Measurements from ENCODE around the gene NOTUM. TPM values are rescaled to one million over a fixed set of nuclear protein-coding genes. Genes with fewer than 3 reads are reported as not detected.

The NOTUM gene
- total and polyA plus RNA-seq, 2 experiments from 2014 or later = 0.29 to 1.6 TPM

GRCh38 chr17:81976332-81977210, 15.6 kb upstream of the NOTUM start:
- H3K36me3 ChIP-seq (ENCODE audit: insufficient read depth) = peaks cover 4% of the 10 kb centered on the region; the same call in 1 of the 2 replicates
- peak; percentile 48 for ATAC-seq
- Mint-ChIP-seq H3K27ac (peak overlapping the region; percentile 88; the same call in 1 of the 2 replicates), H3K4me3 (peak overlapping the region; percentile 89), H3K9me3 (peaks cover 23% of the 10 kb centered on the region), H3K36me3 (ENCODE audit: low read depth) (peaks cover 30% of the 10 kb centered on the region), H3K27me3 (ENCODE audit: insufficient read depth, low read depth, poor library complexity) (peaks cover 33% of the 10 kb centered on the region), H3K4me1 (peaks cover 6% of the 10 kb centered on the region; the same call in 2 of the 3 replicates)
- no peaks in the 10 kb centered on the region for H3K4me1 ChIP-seq (ENCODE audit: insufficient read depth)
- H4K20me1 ChIP-seq (replicated peaks; ENCODE audit: insufficient read depth) = no peaks in the 10 kb centered on the region; the same call in 1 of the 2 replicates
- peak; percentile 77 for DNase-seq (ENCODE audit: low spot score)
- H2AFZ ChIP-seq = peak overlapping the region; percentile 80
- TF ChIP-seq STAT1 (IDR thresholded peaks at IDR 0.05; ENCODE audit: unreplicated experiment) (no peak), ETS1 (IDR thresholded peaks at IDR 0.05) (no peak), CTCF (conservative IDR thresholded peaks at IDR 0.05; ENCODE audit: low read depth in 2 of 2) (no peak), NANOG (IDR thresholded peaks at IDR 0.05; ENCODE audit: borderline replicate concordance) (no peak), EZH2phosphoT487 (IDR thresholded peaks at IDR 0.05; ENCODE audit: unreplicated experiment) (no peak), JUNB (IDR thresholded peaks at IDR 0.05; ENCODE audit: unreplicated experiment) (no peak), REST (IDR thresholded peaks at IDR 0.05; ENCODE audit: unreplicated experiment) (no peak), EZH2 (IDR thresholded peaks at IDR 0.05; ENCODE audit: low read depth, unreplicated experiment) (no peak), CREB1 (CRISPR knock-in tag; IDR thresholded peaks at IDR 0.05; ENCODE audit: low read depth) (no peak), ZNF114 (CRISPR knock-in tag; IDR thresholded peaks at IDR 0.05) (no peak), ZNF331 (CRISPR knock-in tag; IDR thresholded peaks at IDR 0.05; ENCODE audit: low read depth) (no peak), ZNF462 (CRISPR knock-in tag; IDR thresholded peaks at IDR 0.05) (no peak), POLR2AphosphoS5 (IDR thresholded peaks at IDR 0.05; ENCODE audit: low read depth) (no peak)
- H3K79me2 ChIP-seq (replicated peaks; ENCODE audit: insufficient read depth) = peaks cover 9% of the 10 kb centered on the region
- peaks cover 31% of the 10 kb centered on the region for H3K27me3 ChIP-seq (ENCODE audit: insufficient read depth)
- peaks cover 4% of the 10 kb centered on the region; the same call in 1 of the 2 replicates for H3F3A ChIP-seq (replicated peaks; ENCODE audit: low read depth)
- H3K27ac ChIP-seq (ENCODE audit: low read depth) = no peak overlapping the region
- no peaks in the 10 kb centered on the region for H3K9me2 ChIP-seq (ENCODE audit: insufficient read depth)
- H3K4me3 ChIP-seq = peak overlapping the region; percentile 92
- H3K4me2 ChIP-seq = peak overlapping the region; percentile 96

Measured in GM23338 (cell line).